GM21381 (cell line): Measurements from ENCODE around the gene MCF2L.
"Not testable (repeated sequence)": the region's sequence is repeated elsewhere in the genome, so short reads cannot be mapped to it uniquely, and the experiment has no call there.

Experiments used
- ATAC-seq: cut with Tn5 transposase; IDR thresholded peaks from one replicate; pipeline ENCODE4 v1.9.1; 2021; ENCODE audit warnings: mild to moderate bottlenecking, moderate library complexity; ENCODE audit not compliant: unreplicated experiment

Gene MCF2L

DNA sequence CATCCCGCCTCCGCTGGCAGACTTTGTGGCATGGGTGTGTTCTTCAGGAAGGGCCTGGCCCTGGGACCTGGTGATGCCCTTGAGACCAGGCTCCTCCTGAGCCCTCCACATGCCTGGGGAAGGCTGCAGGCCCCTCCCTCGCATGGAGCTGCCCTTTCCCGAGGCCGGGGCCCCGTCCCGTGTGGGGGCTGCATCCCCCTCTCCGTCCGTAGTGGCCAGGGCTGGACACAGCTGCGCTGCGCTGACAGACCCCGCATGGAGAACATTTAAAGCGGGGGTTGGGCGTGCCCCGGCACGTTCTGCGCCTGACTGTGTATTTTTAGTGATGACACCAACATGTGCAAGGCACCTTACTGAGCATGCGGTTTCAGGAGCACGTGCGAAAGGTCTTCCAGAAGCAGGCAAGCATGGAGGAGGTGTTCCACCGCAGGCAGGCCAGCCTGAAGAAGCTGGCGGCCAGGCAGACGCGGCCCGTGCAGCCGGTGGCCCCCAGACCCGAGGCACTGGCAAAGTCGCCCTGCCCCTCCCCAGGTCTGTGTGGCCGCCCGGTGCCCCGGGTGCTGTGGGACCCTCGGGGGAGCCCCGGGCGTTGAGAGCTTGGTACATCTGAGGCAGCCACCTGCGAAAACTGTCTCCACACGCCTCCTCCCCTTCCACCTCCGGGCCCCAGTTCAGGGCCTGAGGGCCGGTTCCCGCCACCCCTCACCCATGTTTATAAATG lies 107.8 kb downstream of the MCF2L start:
- no peak for ATAC-seq

GRCh38 chr13:113077566-113077952 lies 108.5 kb downstream of the MCF2L start:
- ATAC-seq = no peak

DNA sequence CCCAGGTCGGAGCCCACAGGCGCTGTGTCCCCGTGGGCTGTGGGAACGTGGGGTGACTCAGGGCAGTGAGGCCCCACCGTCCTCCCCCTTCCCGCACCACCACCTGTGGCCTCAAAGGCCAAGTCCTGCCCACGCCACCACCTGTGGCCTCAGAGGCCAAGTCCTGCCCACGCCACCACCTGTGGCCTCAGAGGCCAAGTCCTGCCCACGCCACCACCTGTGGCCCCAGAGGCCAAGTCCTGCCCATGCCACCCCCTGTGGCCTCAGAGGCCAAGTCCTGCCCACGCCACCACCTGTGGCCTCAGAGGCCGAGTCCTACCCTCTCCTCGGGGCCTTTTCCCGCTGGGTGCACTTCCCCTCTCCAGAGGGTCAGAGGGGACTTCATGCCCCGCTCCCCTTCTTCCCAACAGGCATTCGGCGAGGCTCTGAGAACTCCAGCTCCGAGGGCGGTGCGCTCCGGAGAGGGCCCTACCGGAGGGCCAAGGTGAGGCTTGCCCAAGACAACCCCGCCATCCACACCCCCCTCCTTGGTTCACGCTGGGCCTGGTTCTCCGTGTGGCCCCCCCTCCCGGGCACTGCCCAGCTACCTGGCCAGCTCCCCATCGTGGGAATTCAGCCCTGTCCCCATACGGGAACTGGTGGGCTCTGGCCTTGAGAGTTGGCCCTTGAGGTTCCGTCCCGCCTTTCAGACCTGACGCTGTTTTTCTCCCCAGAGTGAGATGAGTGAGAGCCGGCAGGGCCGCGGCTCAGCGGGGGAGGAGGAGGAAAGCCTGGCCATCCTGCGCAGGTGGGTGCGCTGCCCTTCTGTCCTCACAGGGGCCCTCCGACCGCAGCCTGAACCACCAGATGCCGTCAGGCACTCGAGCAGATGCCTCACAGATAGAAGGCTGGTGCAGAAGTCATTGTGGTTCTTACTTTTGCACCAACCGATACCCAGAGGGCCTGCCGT lies 109.2 kb downstream of the MCF2L start:
- ATAC-seq = no peak

- no peak for ATAC-seq
Observed at GRCh38 chr13:113078902-113079780, 110.1 kb downstream of the MCF2L start.

DNA sequence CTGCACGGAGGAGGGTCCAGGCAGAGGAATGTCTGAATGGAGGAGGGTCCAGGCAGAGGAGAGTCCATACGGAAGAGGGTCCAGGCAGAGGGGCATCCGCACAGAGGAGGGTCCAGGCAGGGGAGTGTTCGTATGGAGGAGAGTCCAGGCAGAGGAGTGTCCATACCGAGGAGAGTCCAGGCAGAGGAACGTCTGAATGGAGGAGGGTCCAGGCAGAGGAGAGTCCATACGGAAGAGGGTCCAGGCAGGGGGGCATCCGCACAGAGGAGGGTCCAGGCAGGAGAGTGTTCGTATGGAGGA lies 110.7 kb downstream of the MCF2L start:
- not testable (repeated sequence) for ATAC-seq

- ATAC-seq = no peak
Observed at GRCh38 chr13:113080361-113080831, 111.4 kb downstream of the MCF2L start.

DNA sequence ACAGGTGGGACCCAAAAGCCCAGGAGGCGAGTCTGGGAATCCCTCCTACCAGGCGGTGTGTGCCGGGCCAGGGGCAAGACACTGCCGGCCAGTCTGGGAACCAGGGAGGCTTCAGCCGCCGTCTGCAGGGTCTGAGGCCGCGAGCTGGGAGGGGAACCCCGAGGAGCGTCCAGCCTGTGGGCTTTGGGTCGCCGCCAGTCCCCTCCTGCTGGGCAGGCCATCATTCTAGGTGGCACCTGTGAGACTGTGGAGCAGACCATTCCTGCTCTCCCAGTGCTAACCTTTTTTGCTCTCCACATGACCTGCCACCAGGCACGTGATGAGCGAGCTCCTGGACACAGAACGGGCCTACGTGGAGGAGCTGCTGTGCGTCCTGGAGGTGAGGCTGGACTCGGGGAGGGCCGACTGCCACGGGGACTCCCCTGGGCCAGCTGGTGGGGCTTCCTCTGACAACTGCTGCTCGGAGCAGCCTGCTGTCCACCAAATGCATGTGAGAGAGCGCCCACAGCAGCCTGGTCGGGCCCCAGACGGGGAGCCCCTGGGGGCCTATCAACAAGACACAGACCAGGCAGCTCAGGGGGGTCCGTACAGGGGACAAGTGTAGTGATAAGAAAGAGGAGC lies 112.0 kb downstream of the MCF2L start:
- no peak for ATAC-seq

- ATAC-seq = no peak
Observed at GRCh38 chr13:113082198-113083021, 113.4 kb downstream of the MCF2L start.

DNA sequence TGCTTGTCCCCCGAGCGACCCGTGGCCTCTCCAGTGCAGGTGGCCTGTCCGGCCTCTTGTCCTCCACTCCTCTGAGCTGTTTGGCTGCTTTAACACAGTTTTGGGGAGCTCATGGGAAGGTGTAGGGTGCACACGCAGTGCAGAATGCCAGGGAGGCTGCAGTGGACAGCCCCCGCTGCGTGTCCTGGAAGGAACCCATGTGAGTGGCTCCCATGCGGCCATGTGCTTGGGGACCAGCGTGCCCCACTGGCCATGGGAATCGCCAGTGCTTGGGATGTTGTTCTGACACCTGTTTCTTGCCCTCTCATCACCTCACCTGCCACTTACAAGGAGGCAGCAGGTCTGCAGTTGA lies 114.0 kb downstream of the MCF2L start:
- no peak for ATAC-seq

- no peak for ATAC-seq
Observed at GRCh38 chr13:113083402-113084061, 114.5 kb downstream of the MCF2L start.

DNA sequence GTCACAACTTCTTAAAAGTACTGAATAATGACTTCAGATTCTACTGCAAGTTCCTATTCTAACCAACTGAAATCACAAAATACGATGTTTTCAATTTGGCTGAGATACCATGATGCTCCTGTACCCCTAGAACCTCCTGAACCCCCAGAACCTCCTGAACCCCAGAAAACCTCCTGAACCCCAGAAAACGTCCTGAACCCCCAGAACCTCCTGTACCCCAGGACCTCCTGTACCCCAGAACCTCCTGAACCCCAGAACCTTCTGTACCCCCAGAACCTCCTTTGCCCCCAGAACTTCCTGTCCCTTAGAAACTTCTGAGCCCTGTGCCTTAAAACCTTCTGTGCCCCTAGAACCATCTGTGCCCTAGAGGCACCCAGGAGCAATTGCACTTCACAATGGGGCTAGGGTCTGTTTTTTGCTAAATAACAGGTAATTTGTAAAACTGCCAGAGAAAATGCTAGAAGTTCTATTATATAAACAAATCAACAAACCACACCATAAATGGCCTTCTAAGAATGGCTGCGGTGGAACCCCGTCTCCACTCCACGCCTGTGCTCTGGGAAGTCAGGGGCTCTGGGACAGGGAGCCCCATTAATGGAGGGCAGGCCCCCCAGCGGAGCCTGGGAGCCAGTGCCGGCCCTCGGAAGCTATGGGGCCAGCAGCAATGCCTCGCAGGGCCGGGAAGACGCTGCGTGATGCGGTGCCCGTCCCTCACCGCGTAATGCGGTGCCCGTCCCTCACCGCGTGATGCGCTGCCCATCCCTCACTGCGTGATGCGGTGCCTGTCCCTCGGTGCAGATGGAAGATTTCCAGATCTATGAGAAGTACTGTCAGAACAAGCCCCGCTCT lies 115.3 kb downstream of the MCF2L start:
- ATAC-seq = no peak

DNA sequence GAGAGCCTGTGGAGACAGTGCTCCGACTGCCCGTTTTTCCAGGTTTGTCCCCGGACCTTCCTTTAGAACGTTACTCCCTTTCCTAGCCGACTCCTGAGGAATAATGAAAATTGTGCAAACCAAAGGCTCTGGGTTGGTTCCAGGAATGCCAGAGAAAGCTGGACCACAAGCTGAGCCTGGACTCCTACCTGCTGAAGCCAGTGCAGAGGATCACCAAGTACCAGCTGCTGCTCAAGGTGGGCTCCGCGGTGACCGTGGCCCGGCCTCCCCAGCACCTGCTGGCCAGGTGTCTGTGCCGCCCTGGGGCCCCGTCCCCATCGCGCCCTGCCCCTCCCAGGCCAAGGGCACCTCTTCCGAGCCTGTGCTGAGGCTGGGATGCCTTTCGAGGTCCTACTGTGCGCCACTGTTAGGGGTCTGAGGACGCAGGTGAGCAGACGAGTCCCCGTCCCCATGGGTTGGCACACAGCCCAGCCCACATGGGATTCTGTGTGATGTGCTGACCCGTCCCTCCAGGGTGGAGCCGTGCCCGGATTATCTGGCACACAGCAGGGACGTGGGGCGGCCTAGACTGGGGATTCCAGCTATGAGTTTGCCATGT lies 116.0 kb downstream of the MCF2L start:
- no peak for ATAC-seq

DNA sequence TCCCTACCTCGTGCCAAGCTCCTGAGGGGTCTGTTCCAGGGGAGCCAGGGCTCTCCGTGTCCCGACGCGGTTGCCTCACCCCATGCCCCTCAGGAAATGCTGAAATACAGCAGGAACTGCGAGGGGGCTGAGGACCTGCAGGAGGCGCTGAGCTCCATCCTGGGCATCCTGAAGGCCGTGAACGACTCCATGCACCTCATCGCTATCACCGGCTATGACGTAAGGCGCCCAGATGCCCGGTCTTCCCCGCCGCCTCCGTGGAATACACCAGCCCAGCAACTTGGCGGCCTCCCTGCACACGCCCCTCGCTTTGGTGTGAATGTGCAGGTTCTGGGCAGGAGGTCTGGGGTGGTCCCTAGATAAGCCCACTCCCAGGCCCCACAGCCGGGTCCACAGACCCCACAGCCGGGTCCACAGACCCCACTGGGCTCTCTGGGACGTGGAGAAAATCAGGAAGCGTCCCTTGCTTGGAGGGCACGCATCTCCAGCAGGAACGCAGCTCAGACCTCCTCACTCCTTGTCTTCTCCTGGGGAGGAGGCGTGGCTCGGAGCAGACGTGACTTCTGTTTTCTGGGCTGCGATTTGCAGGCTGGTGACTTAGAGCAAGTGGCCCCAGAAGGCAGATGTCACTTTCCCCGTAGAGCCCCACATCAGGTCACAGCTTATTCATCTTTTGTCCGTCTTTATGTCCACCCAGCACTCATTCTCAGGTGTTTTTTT lies 117.2 kb downstream of the MCF2L start:
- ATAC-seq = no peak

DNA sequence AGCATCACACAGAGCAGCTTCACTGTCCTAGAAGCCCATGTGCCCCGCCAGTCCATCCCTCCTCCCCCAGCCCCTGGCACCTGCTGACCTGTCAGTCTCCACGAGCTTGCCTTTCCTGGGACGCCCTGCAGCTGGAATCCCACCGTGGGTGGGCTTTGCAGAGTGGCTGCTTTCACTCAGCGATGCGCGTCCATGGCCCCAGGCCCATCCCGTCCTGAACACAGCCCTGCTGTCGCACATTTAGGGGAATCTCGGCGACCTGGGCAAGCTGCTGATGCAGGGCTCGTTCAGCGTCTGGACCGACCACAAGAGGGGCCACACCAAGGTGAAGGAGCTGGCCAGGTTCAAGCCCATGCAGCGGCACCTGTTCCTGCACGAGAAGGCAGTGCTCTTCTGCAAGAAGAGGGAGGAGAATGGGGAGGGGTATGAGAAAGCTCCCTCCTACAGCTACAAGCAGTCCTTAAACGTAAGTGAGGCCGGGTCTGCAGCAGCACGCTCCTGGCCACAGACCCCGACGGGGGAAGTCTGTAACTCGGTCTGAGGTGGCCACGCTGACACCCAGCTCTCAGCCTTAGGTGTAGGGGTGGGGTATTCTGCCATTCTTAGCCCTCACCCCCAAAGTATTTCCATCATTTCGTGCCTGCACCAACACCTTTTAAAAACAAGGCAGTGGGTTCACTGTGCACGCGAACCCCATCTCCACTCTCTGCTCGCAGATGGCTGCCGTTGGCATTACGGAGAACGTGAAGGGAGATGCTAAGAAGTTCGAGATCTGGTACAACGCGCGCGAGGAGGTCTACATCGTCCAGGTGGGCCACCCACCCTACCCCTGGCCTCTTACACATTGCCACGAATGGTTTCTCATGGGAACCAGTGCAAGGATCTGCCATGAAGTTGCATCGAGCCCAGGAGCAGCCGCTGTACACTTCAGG lies 118.2 kb downstream of the MCF2L start:
- ATAC-seq = no peak

DNA sequence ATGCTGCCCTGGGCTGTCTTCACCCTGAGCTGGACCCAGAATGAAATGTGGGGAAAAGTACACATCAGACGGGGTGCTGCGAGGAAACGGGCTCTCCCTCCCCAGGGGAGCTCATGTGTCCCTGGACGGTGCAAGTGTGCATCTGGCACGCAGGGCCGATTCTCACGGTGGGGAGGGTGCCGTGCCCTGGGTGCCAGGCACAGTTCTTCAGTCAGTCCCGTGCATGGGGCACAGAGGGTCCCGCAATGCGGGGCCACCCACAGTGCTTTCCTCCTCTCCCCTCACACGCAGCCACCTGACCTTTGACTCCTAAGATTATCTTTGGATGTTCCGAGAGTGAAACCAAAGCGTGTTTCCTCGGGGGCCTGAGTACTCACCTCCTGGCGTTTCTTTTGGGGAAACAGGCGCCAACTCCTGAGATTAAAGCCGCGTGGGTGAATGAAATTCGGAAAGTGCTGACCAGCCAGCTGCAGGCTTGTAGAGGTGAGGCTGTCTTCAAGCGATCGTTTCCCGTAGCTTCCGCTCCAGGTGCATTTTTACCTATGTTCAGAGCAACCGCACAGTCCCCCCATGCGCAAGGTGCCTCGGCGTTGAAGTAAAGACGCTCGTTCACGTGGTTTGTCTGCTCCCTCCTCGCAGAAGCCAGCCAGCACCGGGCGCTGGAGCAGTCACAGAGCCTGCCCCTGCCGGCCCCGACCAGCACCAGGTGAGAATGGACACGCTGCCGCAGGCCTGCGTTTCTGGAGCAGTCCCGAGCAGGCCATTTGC lies 119.1 kb downstream of the MCF2L start:
- ATAC-seq = no peak

DNA sequence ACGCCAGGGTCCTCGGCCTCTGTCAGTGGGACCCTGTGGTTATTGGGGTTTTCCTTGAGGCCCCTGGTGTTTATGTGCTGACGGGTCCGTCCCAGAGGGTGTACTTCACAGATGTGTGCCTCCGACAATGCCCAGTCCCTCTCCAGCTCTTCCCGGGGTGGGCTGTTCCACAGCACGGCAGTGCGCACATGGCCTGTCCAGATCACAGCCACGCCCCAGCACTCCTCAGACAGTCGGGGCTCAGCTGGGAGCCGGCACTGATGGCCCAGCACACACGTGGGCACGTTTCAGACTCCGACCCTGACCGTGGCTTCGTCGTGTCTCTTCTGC lies 119.6 kb downstream of the MCF2L start:
- no peak for ATAC-seq
